ENCODE measurements around the gene CCBE1.
"Not testable (repeated sequence)": the region's sequence is repeated elsewhere in the genome, so short reads cannot be mapped to it uniquely, and the experiment has no call there.

CCBE1 gene

GRCh38 chr18:59714096-59714495 lies 16.9 kb upstream of the CCBE1 start:
- DNase-seq: not testable (repeated sequence)

GRCh38 chr18:59712311-59712710 lies 15.1 kb upstream of the CCBE1 start:
- no peak for DNase-seq

GRCh38 chr18:59708988-59709387 lies 11.8 kb upstream of the CCBE1 start:
- DNase-seq: no peak

GRCh38 chr18:59707306-59707705 lies 10.1 kb upstream of the CCBE1 start:
- no peak for DNase-seq

- peak; percentile 13 for DNase-seq
Measured at GRCh38 chr18:59706499-59706898, 9.3 kb upstream of the CCBE1 start.

- DNase-seq: peak; percentile 12
Measured at GRCh38 chr18:59705145-59705544, 7.9 kb upstream of the CCBE1 start.

GRCh38 chr18:59704146-59704545 lies 6.9 kb upstream of the CCBE1 start:
- DNase-seq: peak; percentile 15

- DNase-seq: no peak
Measured at GRCh38 chr18:59701272-59701671, 4.0 kb upstream of the CCBE1 start.

GRCh38 chr18:59700535-59700967 lies 3.3 kb upstream of the CCBE1 start:
- no peak for DNase-seq

GRCh38 chr18:59699750-59700534 lies 2.7 kb upstream of the CCBE1 start:
- no peak for DNase-seq

- no peak for DNase-seq
Measured at GRCh38 chr18:59699061-59699460, 1.8 kb upstream of the CCBE1 start.

- peak; percentile 69 for DNase-seq
Measured at GRCh38 chr18:59696311-59697235, 650 bp downstream of the CCBE1 start.

- no peak for DNase-seq
Measured at GRCh38 chr18:59695551-59695950, 1.7 kb downstream of the CCBE1 start.

GRCh38 chr18:59694824-59695223 lies 2.4 kb downstream of the CCBE1 start:
- DNase-seq: no peak

- DNase-seq: peak; percentile 31
Measured at GRCh38 chr18:59691996-59692395, 5.2 kb downstream of the CCBE1 start.

GRCh38 chr18:59690996-59691395 lies 6.2 kb downstream of the CCBE1 start:
- peak; percentile 64 for DNase-seq

- no peak for DNase-seq
Measured at GRCh38 chr18:59690186-59690982, 6.8 kb downstream of the CCBE1 start.

- no peak for DNase-seq
Measured at GRCh38 chr18:59689756-59690155, 7.5 kb downstream of the CCBE1 start.

GRCh38 chr18:59686260-59686659 lies 11.0 kb downstream of the CCBE1 start:
- DNase-seq: no peak

GRCh38 chr18:59685501-59685900 lies 11.7 kb downstream of the CCBE1 start:
- no peak for DNase-seq

- no peak for DNase-seq
Measured at GRCh38 chr18:59684777-59685176, 12.4 kb downstream of the CCBE1 start.

GRCh38 chr18:59681521-59682004 lies 15.7 kb downstream of the CCBE1 start:
- no peak for DNase-seq

- no peak for DNase-seq
Measured at GRCh38 chr18:59681051-59681450, 16.2 kb downstream of the CCBE1 start.
